ENCODE data around the gene CTSH.
"Not testable (repeated sequence)": the region's sequence is repeated elsewhere in the genome, so short reads cannot be mapped to it uniquely, and the experiment has no call there.

Gene CTSH

DNA sequence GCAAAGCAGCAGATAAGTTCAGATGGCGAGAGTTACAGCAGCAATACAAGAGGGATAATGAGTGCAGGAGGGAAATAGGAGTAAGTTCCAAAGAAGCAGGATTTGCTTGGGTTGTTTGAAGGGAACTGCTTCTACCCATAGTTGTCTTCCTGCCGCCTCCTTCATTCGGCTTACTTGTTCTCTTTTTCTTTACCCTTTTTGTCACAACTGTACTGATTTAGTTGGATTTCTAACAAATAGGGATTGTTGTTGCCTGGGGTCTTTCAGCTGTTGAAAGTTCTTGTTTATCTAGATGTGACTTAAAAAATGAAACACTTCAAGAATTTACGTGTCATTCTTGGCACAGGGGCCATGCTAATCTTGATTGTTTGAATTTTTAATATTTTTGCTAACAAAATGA, 46.3 kb downstream of the CTSH start:
- in situ Hi-C loops (cut with MboI; ENCODE audit: low sequenced_read_pairs): no loop called here

DNA sequence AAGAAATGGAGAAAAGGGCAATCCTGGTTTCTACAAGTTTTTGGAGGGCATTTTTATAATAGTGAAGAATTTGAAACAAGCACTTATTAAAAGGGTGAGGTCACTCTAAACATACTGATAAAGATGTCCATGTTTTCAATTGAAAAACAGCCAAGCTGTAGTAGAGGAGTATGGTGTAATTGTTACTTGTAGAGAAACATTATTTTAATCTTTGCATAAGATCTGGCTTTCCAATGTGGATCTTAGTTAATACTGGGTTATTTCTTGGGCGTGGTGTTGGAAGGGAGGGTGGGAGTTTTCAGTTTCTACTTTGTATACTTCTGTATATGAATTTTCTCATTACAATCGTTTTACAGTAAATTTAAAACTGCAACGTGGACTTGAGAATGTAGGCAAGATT, 49.4 kb downstream of the CTSH start:
- in situ Hi-C loops (cut with MboI; ENCODE audit: low sequenced_read_pairs): no loop called here

DNA sequence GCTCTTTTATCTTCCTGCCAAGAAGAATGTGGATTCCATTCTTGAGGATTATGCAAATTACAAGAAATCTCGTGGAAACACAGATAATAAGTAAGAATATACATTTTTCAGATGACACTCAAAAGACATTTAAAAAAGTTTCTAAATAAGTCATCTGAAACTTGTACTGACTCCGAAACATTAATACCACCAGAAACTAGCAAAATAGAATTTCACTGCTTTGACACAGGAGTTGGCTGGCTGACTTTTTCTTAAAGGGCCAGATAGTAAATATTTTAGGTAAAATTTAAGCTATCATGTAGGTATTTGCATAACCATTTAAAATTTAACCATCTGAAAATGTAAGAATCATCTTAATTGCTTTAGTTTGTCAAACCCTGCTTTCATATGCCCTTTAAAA, 51.3 kb downstream of the CTSH start:
- in situ Hi-C loops (cut with MboI; ENCODE audit: low sequenced_read_pairs): no loop called here

DNA sequence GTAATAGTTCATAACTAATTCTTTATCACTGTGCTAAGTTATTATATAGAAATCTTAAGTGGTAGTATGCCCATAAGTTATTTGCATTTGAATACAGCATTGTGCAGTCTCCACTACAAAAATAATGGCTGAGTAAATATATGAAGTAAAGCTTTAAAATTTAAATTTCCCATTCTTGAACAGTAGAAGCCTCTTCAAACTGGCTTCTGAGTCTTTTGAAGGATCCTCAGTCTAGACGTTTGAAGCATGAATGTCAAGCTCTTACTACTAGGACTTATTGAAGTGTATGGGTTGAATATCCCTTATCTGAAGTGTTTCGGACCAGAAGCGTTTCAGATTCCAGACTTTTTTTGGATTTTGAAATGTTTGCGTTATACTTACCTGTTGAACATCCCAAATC, 55.8 kb downstream of the CTSH start:
- in situ Hi-C loops (cut with MboI; ENCODE audit: low sequenced_read_pairs): no loop called here

DNA sequence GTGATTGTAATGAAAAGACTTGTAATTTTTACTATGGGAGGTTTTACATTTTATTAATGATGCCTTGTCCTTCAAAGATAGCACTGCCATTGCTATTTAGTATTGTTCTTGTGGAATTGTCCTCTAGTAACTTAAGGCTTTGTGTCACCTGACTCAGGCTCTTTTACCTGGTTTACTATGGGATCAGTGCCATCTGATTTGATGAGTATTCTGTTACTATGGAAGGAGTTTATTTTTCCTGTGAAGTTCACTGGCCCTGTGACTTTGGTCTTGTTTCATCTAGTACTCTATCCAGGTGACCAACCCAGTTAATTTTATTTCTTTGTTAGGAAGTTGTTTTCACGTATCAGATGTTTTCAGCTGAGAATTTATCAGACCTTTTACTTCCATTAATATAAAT, 63.2 kb downstream of the CTSH start:
- in situ Hi-C loops (cut with MboI; ENCODE audit: low sequenced_read_pairs): no loop called here

DNA sequence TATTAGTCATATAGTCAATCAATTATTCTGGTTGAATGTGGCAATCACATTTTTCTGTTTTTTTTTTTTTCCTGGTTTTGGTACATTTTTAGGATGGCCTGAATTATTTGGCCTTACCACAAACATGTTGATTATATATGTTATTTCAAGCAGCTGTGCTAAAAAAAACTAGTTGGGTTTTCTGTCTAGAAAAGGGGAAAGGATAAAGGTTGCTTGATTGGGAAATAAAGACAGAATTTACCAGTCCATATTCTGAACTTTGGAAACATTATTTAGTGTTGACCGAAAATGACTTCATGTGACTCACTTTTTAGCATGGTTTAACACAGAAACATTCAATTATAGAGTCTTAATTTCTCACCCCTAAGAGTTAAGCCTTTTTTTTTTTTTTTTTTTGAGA, 64.0 kb downstream of the CTSH start:
- in situ Hi-C loops (cut with MboI; ENCODE audit: low sequenced_read_pairs): no loop called here

DNA sequence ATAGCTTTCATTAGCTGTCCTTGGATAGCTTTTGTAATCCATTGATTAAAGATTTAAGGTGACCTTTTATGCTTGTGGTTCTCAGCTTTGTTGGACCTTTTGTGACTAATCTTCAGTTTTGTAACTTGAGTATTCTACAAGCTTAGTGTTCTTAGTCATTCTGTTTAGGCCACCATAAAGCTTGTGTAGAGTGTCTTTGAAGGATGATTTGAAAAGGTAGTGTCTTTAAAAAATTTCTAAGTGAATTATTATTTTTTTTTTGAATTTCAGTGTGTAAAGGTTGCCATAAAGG, 64.7 kb downstream of the CTSH start:
- in situ Hi-C loops (cut with MboI; ENCODE audit: low sequenced_read_pairs): no loop called here

DNA sequence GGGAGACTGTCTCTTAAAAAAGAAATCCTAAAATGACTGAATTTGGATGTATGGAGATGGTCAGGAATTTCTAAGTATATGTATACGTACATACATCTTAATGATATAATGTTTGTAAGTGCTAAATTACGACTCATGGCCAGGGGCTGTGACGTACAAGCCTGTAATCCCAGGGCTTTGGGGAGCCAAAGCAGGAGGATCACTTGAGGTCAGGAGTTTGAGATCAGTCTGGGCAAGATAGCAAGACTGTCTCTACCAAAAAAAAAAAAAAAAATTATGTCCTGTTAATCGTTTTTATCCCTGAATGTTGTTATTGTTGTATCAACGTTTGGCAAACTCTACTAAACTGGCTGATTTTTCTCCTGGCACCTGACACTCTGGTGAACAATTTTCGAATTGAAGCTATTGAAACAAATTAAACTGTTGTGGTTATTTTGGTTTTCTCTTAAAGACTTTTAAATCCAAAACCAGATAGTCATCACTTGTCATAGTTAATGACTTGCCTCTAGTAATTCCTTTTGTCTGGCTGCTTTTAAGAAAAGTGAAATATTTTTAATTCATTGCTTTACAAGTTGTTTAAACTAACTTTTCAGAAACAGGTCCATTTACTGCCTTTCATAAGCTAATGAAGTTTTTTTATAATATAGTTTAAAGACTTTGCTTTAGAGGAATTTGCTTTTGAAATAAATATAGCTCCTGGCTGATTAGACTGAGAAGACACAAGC, 65.2 kb downstream of the CTSH start:
- in situ Hi-C loops (cut with MboI; ENCODE audit: low sequenced_read_pairs): no loop called here

DNA sequence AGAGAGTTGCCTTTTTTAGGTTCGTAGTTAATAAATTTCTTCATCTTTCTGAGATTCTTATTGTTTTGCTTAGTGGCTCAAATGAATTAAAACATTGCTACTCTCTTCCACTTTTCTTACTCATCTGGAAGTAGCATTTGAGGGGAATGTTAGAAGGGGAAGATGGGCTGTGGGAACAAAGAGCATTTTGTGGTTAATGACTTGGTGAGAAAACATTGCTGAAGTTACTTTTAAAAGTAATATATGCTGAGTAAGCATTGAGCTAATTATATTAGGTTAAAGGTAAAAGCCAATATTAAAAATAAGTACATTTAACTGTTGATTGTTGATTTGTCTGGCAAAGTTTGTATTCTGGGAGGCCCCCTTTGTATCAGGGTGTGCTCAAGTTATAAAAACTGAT, 66.5 kb downstream of the CTSH start:
- in situ Hi-C loops (cut with MboI; ENCODE audit: low sequenced_read_pairs): no loop called here

DNA sequence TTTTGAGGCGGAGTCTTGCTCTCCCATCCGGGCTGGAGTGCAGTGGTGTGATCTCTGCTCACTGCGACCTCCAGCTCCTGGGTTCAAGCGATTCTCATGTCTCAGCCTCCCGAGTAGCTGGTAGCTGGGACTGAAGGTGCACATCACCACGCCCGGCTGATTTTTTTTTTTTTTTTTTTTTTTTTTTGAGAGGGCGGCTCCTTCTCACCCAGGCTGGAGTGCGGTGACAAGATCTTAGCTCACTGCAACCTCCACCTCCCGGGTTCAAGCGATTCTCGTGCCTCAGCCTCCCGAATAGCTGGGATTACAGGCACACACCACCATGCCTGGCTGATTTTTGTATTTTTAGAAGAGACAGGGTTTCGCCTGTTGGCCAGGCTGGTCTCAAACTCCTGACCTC, 67.9 kb downstream of the CTSH start:
- in situ Hi-C loops (cut with MboI; ENCODE audit: low sequenced_read_pairs): not testable (repeated sequence)

DNA sequence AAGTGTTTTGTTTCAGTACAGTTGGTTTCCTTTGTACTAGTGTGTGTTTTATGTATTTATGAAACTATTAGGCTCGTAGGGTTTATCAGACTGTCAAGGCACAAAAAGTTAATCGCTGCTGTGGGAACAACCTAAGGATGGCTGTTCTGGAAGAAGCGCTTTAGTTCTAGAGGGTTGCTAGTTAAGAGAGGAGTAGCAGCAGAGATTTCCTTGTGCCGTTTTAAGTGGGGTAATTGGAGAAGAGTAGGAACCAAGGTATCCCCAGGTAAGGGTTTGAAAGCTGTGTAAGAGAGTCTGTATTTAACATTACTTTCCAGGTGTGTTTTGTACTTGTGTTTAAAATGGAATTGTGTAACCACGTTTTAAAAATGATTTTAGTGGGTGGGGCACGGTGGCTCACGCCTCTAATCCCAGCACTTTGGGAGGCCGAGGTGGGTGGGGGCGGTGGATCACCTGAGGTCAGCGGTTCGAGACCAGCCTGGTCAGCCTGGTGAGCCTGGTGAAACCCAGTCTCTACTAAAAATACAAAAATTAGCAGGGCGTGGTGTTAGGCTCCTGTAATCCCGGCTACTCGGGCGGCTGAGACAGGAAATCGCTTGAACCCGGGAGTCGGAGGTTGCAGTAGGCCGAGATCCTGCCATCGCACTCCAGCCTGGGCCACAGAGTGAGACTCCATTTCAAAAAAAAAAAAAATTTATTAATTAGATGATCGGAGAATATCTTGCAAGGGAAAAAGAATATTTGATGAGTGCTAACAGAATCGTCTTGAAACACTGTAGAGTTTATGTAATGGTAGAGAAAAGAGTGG, 69.5 kb downstream of the CTSH start:
- in situ Hi-C loops (cut with MboI; ENCODE audit: low sequenced_read_pairs): no loop called here

DNA sequence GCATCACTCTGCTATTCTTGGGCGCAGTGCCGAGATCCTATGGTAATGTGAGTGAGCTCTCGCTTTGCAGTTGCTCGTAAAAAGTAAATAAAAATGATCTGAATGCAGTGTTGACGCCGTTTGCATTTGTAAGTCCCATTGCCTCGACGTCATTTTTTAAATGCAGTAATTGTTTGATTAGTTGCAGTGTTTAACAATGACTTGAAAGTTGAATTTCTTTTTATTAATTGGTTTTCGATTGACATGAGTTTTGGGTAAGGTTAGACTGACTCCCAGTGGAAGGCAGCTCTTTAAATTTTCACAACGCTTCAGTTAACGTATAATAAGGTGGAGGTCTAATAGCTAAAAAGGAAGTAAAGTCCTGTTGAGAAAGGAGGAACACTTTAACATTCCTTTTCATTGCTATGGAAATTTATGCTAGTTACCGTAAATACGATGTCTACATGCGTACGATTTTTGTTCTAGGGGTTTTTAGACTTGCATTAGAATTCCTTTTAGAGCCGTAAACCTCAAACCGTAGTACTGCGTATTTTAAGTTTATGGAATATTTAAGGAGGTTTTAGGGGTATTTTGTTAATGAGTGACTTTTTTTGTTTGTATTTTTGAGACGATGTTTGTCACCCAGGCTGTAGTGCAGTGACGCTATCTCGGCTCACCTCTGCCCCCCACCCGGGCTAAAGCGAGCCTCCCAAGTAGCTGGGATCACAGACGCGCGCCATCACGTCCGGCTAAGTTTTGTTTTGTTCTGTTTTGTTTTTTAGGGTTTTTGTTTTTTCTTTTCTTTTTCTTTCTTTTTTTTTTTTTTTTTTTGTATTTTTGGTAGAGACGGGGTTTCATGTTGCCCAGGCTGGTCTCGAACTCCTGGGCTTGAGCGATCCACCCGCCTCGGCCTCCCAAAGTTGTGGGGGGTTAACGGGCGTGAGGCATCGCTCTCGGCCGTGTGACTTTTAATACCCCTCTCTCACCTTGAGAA, 70.8 kb downstream of the CTSH start:
- in situ Hi-C loops (cut with MboI; ENCODE audit: low sequenced_read_pairs): no loop called here

DNA sequence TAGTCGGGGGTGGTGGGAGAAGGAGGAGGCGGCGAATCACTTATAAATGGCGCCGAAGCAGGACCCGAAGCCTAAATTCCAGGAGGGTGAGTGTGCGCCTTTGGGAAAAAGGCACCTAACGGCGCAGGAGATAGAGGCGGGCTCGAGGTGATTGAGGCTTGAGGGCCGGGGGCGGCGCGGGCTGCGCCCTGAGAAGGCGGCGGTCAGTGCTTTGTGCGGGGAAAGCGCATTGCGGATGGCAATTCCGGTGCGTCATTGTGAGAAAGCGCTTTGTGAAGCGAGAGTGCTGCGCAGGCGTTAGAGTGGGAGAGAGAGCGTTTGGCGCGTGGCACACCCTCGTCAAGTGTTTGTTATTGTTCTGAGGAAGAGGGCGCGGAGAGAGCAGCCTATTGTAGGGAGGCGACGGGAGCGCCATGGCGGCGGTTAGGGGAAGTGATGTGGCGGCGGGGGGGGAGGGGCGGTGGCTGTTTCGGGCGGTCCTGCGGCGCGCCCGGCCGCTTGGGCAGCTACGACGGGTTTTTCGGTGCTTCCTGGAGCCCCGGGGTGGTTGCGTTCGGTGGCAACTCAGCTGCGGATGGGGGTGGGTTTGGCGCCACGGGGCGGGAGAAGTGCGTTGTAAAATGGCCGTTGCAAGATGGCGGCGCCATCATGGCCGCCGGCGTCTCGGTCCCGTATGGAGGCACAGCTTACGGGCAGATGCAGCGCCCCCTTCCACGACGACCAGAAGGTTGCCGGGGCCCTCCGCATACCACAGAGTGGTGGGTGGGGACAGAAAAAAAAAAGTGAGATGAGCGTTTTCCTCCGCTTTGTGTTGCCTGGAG, 71.7 kb downstream of the CTSH start:
- in situ Hi-C loops (cut with MboI; ENCODE audit: low sequenced_read_pairs): no loop called here

DNA sequence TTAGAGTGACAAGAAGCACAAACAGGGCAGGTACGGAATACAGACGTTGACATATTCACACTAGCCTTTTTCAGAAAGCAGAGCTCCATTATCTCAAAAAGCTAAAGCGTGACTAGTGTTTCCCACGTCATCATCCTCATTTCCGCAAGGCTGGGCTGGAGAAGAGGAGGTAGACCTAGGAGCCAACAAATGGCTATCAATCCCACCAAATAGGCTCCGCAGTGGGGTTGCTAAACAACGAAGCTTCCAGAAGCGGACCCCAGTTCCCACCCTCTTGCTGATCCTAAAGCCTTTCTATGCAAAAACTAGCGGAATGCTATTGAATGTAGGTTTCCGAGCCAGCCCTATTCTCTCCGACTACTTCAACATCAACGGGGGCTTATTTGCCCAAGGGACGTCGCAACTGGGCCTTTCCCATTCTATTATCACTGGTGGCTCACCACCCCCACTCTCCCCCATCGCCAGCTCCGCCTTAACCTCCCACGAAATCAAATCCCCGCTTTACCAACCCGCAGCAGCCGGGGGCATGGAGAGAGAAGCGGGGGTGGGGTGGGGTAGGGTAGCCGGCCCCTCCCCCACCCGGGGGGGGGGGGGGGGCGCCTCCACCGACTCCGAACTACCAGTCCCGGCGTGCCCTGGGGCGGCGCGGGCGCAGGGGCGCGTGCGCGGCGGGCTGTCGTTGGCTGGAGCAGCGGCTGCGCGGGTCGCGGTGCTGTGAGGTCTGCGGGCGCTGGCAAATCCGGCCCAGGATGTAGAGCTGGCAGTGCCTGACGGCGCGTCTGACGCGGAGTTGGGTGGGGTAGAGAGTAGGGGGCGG, 72.5 kb downstream of the CTSH start, which contains the start of gene MORF4L1:
MORF4L1 (plus strand) TSS at position 736 of the 817 bp plus-strand sequence. CDS start 128 bp downstream, outside the sequence.
- in situ Hi-C loops (cut with MboI; ENCODE audit: low sequenced_read_pairs): no loop called here

DNA sequence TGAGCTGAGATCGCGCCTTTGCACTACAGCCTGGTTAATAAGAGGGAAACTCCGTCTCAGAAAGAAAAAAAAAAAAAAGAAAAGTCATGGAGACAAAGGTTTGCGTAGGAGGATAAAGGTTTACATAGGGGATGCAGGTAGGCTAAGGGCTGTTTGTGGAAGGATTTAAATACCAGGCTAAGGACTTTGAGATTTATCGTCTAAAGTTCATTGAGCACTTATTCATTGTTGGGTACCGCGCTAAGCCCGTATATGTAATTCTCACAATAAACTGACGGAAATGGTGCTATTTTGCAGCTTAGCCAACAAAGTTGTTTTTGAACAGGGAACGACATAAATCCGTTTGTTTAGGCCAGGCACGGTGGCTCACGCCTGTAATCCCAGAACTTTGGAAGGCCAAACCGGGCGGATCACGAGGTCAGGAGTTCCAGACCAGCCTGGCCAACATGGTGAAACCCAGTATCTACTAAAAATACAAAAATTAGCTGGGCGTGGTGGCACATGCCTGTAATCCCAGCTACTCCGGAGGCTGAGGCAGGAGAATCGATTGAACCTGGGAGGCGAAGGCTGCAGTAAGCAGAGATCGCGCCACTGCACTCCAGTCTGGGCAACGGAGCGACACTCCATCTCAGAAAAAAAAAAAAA, 73.2 kb downstream of the CTSH start:
- in situ Hi-C loops (cut with MboI; ENCODE audit: low sequenced_read_pairs): not testable (repeated sequence)
